Stimulated activated CD8-positive, alpha-beta memory T cell treated with anti-CD3 and anti-CD28 coated beads, Interleukin-15, amount 100 ng/mL, for 4 hours (primary cell): Measurements from ENCODE around the gene OR10T2.
"Not testable (repeated sequence)": the region's sequence is repeated elsewhere in the genome, so short reads cannot be mapped to it uniquely, and the experiment has no call there.

Experiments
- DNase-seq, 2 donors: peaks; one replicate each; pipeline ENCODE4 v3.0.0-alpha.2; 2020; ENCODE audit warnings: low read depth in 2 of 2

Gene OR10T2

GRCh38 chr1:158356616-158357015 is 42.6 kb downstream of the OR10T2 start:
- no peak for DNase-seq

GRCh38 chr1:158355773-158356285 is 43.4 kb downstream of the OR10T2 start:
- no peak for DNase-seq

- DNase-seq, result no peak
Measured at GRCh38 chr1:158354255-158354654, 45.0 kb downstream of the OR10T2 start.

GRCh38 chr1:158353303-158354075 is 45.8 kb downstream of the OR10T2 start, which contains the start of gene CD1E:
Gene CD1E, plus strand, starts transcription at chr1:158353894. Its CDS starts 95 bp downstream, at chr1:158353989.
- no peak for DNase-seq

- DNase-seq, result not testable (repeated sequence)
Measured at GRCh38 chr1:158348946-158349345, 50.3 kb downstream of the OR10T2 start.
